Erythroblast (primary cell): ENCODE data around the gene CD48.

Experiments
- GATA1 ChIP-seq: IDR thresholded peaks from 2 replicates; pipeline ENCODE4 v1.6.1; 2011; ENCODE audit warnings: low read depth, mild to moderate bottlenecking, control low read depth, low read length, moderate library complexity
- POLR2A ChIP-seq: IDR thresholded peaks from 2 replicates; pipeline ENCODE4 v1.6.1; 2011; ENCODE audit warnings: mild to moderate bottlenecking, low read length

GRCh38 chr1:160722726-160723125 is 11.1 kb upstream of the CD48 start:
- TF ChIP-seq POLR2A (no peak), GATA1 (no peak)
